Aorta (tissue), 5 donors: Measurements from ENCODE around the gene CDNF. TPM values are rescaled to one million over a fixed set of nuclear protein-coding genes. Genes with fewer than 3 reads are reported as not detected.

Experiments used
- ATAC-seq: fragments of 200-7000 bp; cut with Tn5 transposase; one replicate; pipeline ENCODE4 v1.9.1; 2022; ENCODE audit warnings: moderate library complexity; ENCODE audit not compliant: low FRiP score
- DNase-seq, 2 donors: peaks; one replicate each; pipeline ENCODE4 v3.0.0-alpha.2; 2020
- H3K27ac ChIP-seq, 2 donors: one replicate each; pipeline ENCODE4 v1.5.1; 2013; ENCODE audit warnings: low read length in 2 of 2, mild to moderate bottlenecking in 2 of 2, moderate library complexity in 2 of 2, control low read depth in 1 of 2, inconsistent platforms in 1 of 2, low read depth in 1 of 2
- H3K27me3 ChIP-seq, 2 donors: one replicate each; pipeline ENCODE4 v1.6.1; 2013; ENCODE audit warnings: control low read depth in 1 of 2, low read length in 1 of 2, mild to moderate bottlenecking in 1 of 2, moderate library complexity in 1 of 2; ENCODE audit not compliant: insufficient read depth in 2 of 2, control insufficient read depth in 1 of 2
- H3K36me3 ChIP-seq, 2 donors: one replicate each; pipeline ENCODE4 v1.6.1; 2013; ENCODE audit warnings: control low read depth in 1 of 2, low read length in 1 of 2, mild to moderate bottlenecking in 1 of 2; ENCODE audit not compliant: insufficient read depth in 2 of 2, control insufficient read depth in 1 of 2
- H3K4me1 ChIP-seq, 2 donors: one replicate each; pipeline ENCODE4 v1.6.1; 2013; ENCODE audit warnings: low read length in 2 of 2, control low read depth in 1 of 2, mild to moderate bottlenecking in 1 of 2, moderate library complexity in 1 of 2; ENCODE audit not compliant: insufficient read depth in 2 of 2, control insufficient read depth in 1 of 2
- H3K4me3 ChIP-seq, 2 donors: one replicate each; pipeline ENCODE4 v1.5.1; 2013; ENCODE audit warnings: low read length in 2 of 2, control low read depth in 1 of 2, mild to moderate bottlenecking in 1 of 2
- H3K9me3 ChIP-seq: one replicate; pipeline ENCODE4 v1.6.1; 2013; ENCODE audit warnings: mild to moderate bottlenecking, low read length; ENCODE audit not compliant: control insufficient read depth
- WGBS, 2 donors: extraction: QIAGEN DNeasy Blood & Tissue Kit; methylation state at CpG; one replicate each; pipeline ENCODE4 v1.1.7; 2013; 5-methylcytosine and 5-hydroxymethylcytosine counted together
- intact Hi-C, 2 donors: fragments of 100-400 bp; cut with DNase I; formaldehyde crosslinking; loops; one replicate each; pipeline versions ENCODE4 v1.14.2 to v1.15.0; 2022
- polyA plus RNA-seq, 2 donors: library from polyadenylated mRNA; stranded (reverse); fragments of 200-250 nt; gene quantifications; one replicate each; pipeline ENCODE4 v1.2.3, GENCODE V29; 2013
- total RNA-seq, 2 donors: library from RNA; stranded (reverse); fragmentation: NEBNext Ultra II Directional; extraction: Animal tissue kit (Norgen Biotek cat#: 25700); gene quantifications; one replicate each; pipeline ENCODE4 v1.2.1, GENCODE V29; 2021
- donor health status: healthy with polysubstance abuse.
- donor health status: Bipolar disorder and iron deficiency.
- donor health status: DM: no; HTN: no; CAD: no.
- donor health status: DM: no; HTN: no; CAD: no.
- donor health status: DM: yes; HTN: yes; CAD: no.

The CDNF gene
- total and polyA plus RNA-seq, 4 donors = 1.3 to 1.9 (median 1.9) TPM; not detected in 1

GRCh38 chr10:14852236-14852635, 14.4 kb upstream of the CDNF start:
- no peaks in the 10 kb centered on the region for H3K9me3 ChIP-seq
- 83 to 87% methylated on average over 3 of the region's 3 CpGs for WGBS, 2 donors
- no peak overlapping the region for H3K27ac ChIP-seq
- no peak for ATAC-seq
- H3K4me3 ChIP-seq = no peak overlapping the region
- intact Hi-C loops = no loop called here
- peaks cover 5 to 6% of the 10 kb centered on the region in 2 donors for H3K36me3 ChIP-seq
- H3K4me1 ChIP-seq = no peaks in the 10 kb centered on the region
- no peak for DNase-seq
- H3K27me3 ChIP-seq = no peaks in the 10 kb centered on the region

GRCh38 chr10:14844948-14845347, 7.1 kb upstream of the CDNF start:
- intact Hi-C loops = loop anchor here in 1 of 2 donors (5.0 kb wide), 1 partner anchor 308 kb away; no protein-coding TSS in a partner anchor
- Histone ChIP-seq H3K9me3 (no peaks in the 10 kb centered on the region), H3K4me3 (no peak overlapping the region), H3K4me1 (no peaks in the 10 kb centered on the region), H3K27ac (no peak overlapping the region), H3K27me3 (no peaks in the 10 kb centered on the region), H3K36me3 (peaks cover 4 to 11% of the 10 kb centered on the region in 2 donors)
- ATAC-seq (no peak), DNase-seq (no peak)
- WGBS, 2 donors = 70 to 76% methylated on average over 2 of the region's 2 CpGs

GRCh38 chr10:14843327-14843988, 5.6 kb upstream of the CDNF start:
- intact Hi-C loops = loop anchor here in 1 of 2 donors (5.0 kb wide), 1 partner anchor 306 kb away; no protein-coding TSS in a partner anchor
- H3K4me3 ChIP-seq = no peak overlapping the region
- 91 to 92% methylated on average over 15 of the region's 15 CpGs for WGBS, 2 donors
- no peaks in the 10 kb centered on the region for H3K9me3 ChIP-seq
- ATAC-seq (no peak), DNase-seq (peak in 1 of 2 donors; percentile 41)
- peaks cover 4 to 7% of the 10 kb centered on the region in 2 donors for H3K36me3 ChIP-seq
- no peaks in the 10 kb centered on the region for H3K4me1 ChIP-seq
- H3K27ac ChIP-seq = no peak overlapping the region
- H3K27me3 ChIP-seq = no peaks in the 10 kb centered on the region

DNA sequence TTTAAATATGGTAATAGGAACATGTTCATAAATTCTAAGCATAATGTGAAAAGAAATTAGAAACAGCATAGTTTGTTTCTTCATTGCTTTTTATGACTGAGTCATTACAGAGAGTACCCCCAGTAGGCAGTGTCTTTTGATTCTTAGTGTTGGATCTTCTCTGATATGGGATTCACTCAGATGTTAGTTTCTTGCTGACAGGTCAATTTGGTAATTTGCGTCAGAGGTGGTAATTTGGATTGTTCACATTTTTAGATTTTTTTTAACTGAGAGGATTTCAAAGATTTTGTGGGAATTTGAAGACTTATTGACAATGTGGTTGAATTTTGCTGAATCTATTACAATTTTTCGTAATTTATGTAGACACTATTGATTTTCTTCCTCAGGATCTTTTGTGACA, 2.3 kb upstream of the CDNF start:
- Histone ChIP-seq H3K4me3 (no peak overlapping the region), H3K4me1 (no peaks in the 10 kb centered on the region), H3K9me3 (no peaks in the 10 kb centered on the region), H3K27me3 (no peaks in the 10 kb centered on the region), H3K27ac (no peak overlapping the region), H3K36me3 (peaks cover 3 to 7% of the 10 kb centered on the region in 2 donors)
- intact Hi-C loops = loop anchor here in 1 of 2 donors (5.0 kb wide), 1 partner anchor 303 kb away; no protein-coding TSS in a partner anchor
- ATAC-seq = no peak
- WGBS, 2 donors = 89 to 93% methylated on average over 2 of the region's 2 CpGs
- DNase-seq = no peak

GRCh38 chr10:14839305-14839695, 1.5 kb upstream of the CDNF start:
- no peaks in the 10 kb centered on the region for H3K9me3 ChIP-seq
- no peaks in the 10 kb centered on the region for H3K4me1 ChIP-seq
- intact Hi-C loops = loop anchor here in 1 of 2 donors (5.0 kb wide), 1 partner anchor 237 kb away; no protein-coding TSS in a partner anchor
- H3K27ac ChIP-seq = peak overlapping the region in 1 of 2 donors; percentile 92
- DNase-seq = peak in 1 of 2 donors; percentile 68
- H3K27me3 ChIP-seq = no peaks in the 10 kb centered on the region
- peak overlapping the region; percentile 81 to 93 for H3K4me3 ChIP-seq
- H3K36me3 ChIP-seq = peaks cover 0 to 7% of the 10 kb centered on the region in 2 donors
- ATAC-seq = no peak
- WGBS, 2 donors = 8 to 12% methylated on average over 14 of the region's 14 CpGs

DNA sequence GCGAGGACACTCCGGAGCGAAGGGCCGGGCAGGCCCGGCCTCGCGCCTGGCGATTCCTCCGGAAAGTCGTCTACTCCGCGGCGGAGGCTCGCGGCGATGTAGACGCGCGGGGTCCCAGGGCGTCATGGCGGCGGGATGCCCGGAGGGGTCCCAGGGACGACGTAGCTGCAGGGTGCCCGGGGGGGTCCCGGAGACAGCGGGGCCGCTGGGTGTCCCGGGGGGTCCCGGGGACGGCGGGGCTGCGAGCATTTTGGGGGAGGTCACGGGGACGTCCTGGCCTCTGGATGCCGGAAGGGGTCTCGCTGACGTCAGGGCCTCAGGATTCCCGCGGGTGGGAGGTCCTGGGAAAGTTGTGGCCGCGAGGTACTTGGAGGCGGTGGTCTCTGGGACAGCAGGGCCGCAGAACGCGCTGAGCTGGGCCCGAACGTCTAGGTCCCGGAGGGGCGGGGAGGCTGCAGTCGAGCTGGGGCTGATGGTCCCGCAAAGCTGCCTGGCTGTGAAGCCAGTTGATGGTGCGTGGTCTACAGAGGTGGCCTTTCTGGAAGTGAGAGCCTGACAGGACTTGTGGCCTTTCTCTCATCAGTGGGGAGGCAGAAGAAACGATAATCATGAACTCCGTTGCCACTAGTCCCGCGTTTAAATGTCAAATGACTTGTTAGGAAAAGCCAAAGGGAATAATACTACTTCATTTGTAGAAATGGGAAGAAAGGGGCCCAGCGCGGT, 906 bp upstream of the CDNF start:
- peak overlapping the region; percentile 81 to 93 for H3K4me3 ChIP-seq
- no peaks in the 10 kb centered on the region for H3K4me1 ChIP-seq
- peak; percentile 36 for ATAC-seq
- peak; percentile 56 to 77 for DNase-seq
- WGBS, 2 donors = 1% methylated on average over 47 to 60 of the region's 60 CpGs
- H3K36me3 ChIP-seq = peaks cover 0 to 7% of the 10 kb centered on the region in 2 donors
- H3K9me3 ChIP-seq = no peaks in the 10 kb centered on the region
- H3K27ac ChIP-seq = peak overlapping the region; percentile 62 to 92
- intact Hi-C loops = loop anchor here in 1 of 2 donors (1.0 to 5.0 kb wide), 2 partner anchors 40 to 236 kb away; partner anchors contain the start of gene SUV39H2
- no peaks in the 10 kb centered on the region for H3K27me3 ChIP-seq

DNA sequence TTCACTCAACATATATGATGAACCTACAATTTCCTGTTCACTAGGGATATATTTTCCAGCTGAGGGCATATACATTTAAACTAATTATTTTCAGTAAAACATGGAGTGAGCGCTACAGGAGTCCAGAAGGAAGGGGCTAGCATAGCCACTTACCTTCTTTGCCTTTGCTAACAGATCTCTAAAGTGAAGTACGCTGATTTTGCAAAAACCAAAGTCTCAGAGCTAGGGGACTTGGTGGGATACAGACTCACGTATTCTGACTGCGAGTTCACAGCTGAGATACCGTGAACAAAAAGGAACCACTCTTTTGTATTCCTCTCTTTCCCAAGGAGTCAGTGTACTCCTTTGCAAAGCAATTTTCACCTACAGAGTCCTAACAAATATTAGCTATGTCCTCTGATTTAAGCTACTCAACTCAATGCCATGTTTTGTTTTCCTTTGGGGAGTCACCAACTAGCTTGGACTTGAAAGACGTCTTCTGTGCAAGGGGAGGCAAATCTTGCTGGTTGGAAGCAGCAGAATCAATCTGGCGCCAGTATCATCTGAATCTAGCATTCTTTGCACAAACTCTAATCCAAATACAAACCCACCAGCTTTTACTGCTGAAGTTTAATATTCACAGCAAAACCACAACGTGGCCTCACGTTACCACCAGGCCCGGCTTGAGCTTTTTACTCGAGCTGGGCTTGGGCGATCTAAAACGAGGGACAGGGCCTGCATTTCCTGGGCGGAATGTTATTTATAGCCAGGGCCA, 657 bp downstream of the CDNF start:
- Histone ChIP-seq H3K4me3 (peak overlapping the region; percentile 53 to 55), H3K36me3 (peaks cover 0 to under 1% of the 10 kb centered on the region in 2 donors), H3K27ac (peak overlapping the region; percentile 67 to 81), H3K9me3 (no peaks in the 10 kb centered on the region), H3K27me3 (no peaks in the 10 kb centered on the region), H3K4me1 (no peaks in the 10 kb centered on the region)
- 16 to 19% methylated on average over 14 of the region's 14 CpGs for WGBS, 2 donors
- DNase-seq (no peak), ATAC-seq (no peak)
- intact Hi-C loops = loop anchor here in 1 of 2 donors (5.0 kb wide), 1 partner anchor 235 kb away; no protein-coding TSS in a partner anchor

- no peaks in the 10 kb centered on the region for H3K36me3 ChIP-seq
- no peak overlapping the region for H3K27ac ChIP-seq
- no peaks in the 10 kb centered on the region for H3K4me1 ChIP-seq
- 96 to 98% methylated on average over 2 of the region's 2 CpGs for WGBS, 2 donors
- no peak for DNase-seq
- ATAC-seq = no peak
- no peaks in the 10 kb centered on the region for H3K9me3 ChIP-seq
- no peak overlapping the region for H3K4me3 ChIP-seq
- H3K27me3 ChIP-seq = no peaks in the 10 kb centered on the region
- intact Hi-C loops = loop anchor here in 1 of 2 donors (5.0 kb wide), 1 partner anchor 234 kb away; no protein-coding TSS in a partner anchor
Observed at GRCh38 chr10:14836208-14836607, 1.6 kb downstream of the CDNF start.
